ENCODE results near the gene TTLL11.
"Not testable (repeated sequence)": the region's sequence is repeated elsewhere in the genome, so short reads cannot be mapped to it uniquely, and the experiment has no call there.

The TTLL11 gene

GRCh38 chr9:122080986-122081385 lies 12.1 kb downstream of the TTLL11 start:
- DNase-seq (ENCODE audit: low spot score) = no peak

GRCh38 chr9:122078557-122078956 lies 14.6 kb downstream of the TTLL11 start:
- no peak for DNase-seq (ENCODE audit: low spot score)

GRCh38 chr9:122076773-122077172 lies 16.3 kb downstream of the TTLL11 start:
- no peak for DNase-seq (ENCODE audit: low spot score)

GRCh38 chr9:122076117-122076516 lies 17.0 kb downstream of the TTLL11 start:
- DNase-seq (ENCODE audit: low spot score) = no peak

- no peak for DNase-seq (ENCODE audit: low spot score)
These were observed 17.7 kb downstream of the TTLL11 start for GRCh38 chr9:122075135-122076030.

GRCh38 chr9:122071715-122072114 lies 21.4 kb downstream of the TTLL11 start:
- DNase-seq (ENCODE audit: low spot score) = no peak

- no peak for DNase-seq (ENCODE audit: low spot score)
These were observed 22.2 kb downstream of the TTLL11 start for GRCh38 chr9:122070728-122071515.

- not testable (repeated sequence) for DNase-seq (ENCODE audit: low spot score)
These were observed 26.4 kb downstream of the TTLL11 start for GRCh38 chr9:122066680-122067079.

GRCh38 chr9:122065923-122066629 lies 27.0 kb downstream of the TTLL11 start:
- DNase-seq (ENCODE audit: low spot score) = no peak

- no peak for DNase-seq (ENCODE audit: low spot score)
These were observed 32.6 kb downstream of the TTLL11 start for GRCh38 chr9:122060481-122060880.

- DNase-seq (ENCODE audit: low spot score) = no peak
These were observed 33.2 kb downstream of the TTLL11 start for GRCh38 chr9:122059955-122060324.

GRCh38 chr9:122059214-122059954 lies 33.7 kb downstream of the TTLL11 start:
- DNase-seq (ENCODE audit: low spot score) = no peak

GRCh38 chr9:122058709-122059108 lies 34.4 kb downstream of the TTLL11 start:
- DNase-seq (ENCODE audit: low spot score) = no peak

- no peak for DNase-seq (ENCODE audit: low spot score)
These were observed 35.1 kb downstream of the TTLL11 start for GRCh38 chr9:122058051-122058450.

- no peak for DNase-seq (ENCODE audit: low spot score)
These were observed 35.9 kb downstream of the TTLL11 start for GRCh38 chr9:122057211-122057610.

GRCh38 chr9:122056484-122056883 lies 36.6 kb downstream of the TTLL11 start:
- no peak for DNase-seq (ENCODE audit: low spot score)

GRCh38 chr9:122055701-122056100 lies 37.4 kb downstream of the TTLL11 start:
- no peak for DNase-seq (ENCODE audit: low spot score)

GRCh38 chr9:122053567-122054350 lies 39.3 kb downstream of the TTLL11 start:
- DNase-seq (ENCODE audit: low spot score) = no peak

- DNase-seq (ENCODE audit: low spot score) = no peak
These were observed 40.0 kb downstream of the TTLL11 start for GRCh38 chr9:122053064-122053463.

- no peak for DNase-seq (ENCODE audit: low spot score)
These were observed 41.5 kb downstream of the TTLL11 start for GRCh38 chr9:122051351-122052321.

All from germinal center (tissue), 1 donor.